ENCODE measurements around the gene LARGE2. TPM values are rescaled to one million over a fixed set of nuclear protein-coding genes. Genes with fewer than 3 reads are reported as not detected.

The LARGE2 gene
- total RNA-seq, 1 experiment from 2014 or later, result 18.4 TPM

DNA sequence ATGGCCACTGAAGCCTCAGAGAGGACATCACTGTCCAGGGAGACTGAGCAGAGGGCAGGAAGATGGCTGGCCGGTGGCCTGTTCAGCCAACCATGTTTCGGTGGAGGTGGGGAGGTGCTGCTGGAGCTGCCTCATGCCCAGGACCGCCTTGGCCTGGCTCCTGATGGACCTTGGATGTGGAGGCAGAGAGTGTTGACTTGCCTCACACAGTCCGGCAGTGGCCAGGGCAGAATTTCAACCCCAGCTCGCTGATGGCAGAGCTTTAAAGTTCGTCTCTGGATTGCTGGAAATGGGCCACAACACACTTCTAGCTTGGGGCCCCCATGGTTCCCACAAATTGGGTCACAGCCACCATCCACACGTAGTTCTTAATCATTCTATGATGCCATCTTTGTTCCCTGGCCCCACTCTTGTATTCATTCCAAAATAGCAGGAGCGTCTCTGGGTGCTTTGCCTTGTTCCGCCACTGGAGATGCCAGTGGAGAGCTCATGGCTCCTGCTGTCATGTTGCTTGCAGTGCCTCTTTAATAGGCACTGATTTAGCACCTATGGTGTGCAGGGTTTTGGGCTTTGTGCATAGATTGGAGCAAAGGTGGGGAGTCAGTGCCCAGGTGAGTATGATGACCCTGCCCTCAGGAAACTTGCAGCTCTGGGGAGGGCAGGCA is 31.4 kb upstream of the LARGE2 start:
- no peak overlapping the region for H3K4me2 ChIP-seq (ENCODE audit: low read length)
- no peaks in the 10 kb centered on the region for H3K9me2 ChIP-seq (replicated peaks; ENCODE audit: low read length)
- no peak overlapping the region for H2AFZ ChIP-seq (ENCODE audit: low read length)
- H3K27me3 ChIP-seq (ENCODE audit: low read length), result no peaks in the 10 kb centered on the region
- no peaks in the 10 kb centered on the region for H3K4me1 ChIP-seq (ENCODE audit: insufficient read depth, low read length)
- H3K9me3 ChIP-seq (ENCODE audit: low read length), result no peaks in the 10 kb centered on the region
- no peak for DNase-seq
- no peak overlapping the region for H3K4me3 ChIP-seq (ENCODE audit: low read length)
- BruUV-seq (replicated peaks), result no TSS peak
- TF ChIP-seq EZH2phosphoT487 (IDR thresholded peaks at IDR 0.05; ENCODE audit: borderline replicate concordance, low read length) (no peak), EZH2 (IDR thresholded peaks at IDR 0.05; ENCODE audit: low read length, unreplicated experiment) (no peak)
- TF ChIP-seq, protein P1, sequence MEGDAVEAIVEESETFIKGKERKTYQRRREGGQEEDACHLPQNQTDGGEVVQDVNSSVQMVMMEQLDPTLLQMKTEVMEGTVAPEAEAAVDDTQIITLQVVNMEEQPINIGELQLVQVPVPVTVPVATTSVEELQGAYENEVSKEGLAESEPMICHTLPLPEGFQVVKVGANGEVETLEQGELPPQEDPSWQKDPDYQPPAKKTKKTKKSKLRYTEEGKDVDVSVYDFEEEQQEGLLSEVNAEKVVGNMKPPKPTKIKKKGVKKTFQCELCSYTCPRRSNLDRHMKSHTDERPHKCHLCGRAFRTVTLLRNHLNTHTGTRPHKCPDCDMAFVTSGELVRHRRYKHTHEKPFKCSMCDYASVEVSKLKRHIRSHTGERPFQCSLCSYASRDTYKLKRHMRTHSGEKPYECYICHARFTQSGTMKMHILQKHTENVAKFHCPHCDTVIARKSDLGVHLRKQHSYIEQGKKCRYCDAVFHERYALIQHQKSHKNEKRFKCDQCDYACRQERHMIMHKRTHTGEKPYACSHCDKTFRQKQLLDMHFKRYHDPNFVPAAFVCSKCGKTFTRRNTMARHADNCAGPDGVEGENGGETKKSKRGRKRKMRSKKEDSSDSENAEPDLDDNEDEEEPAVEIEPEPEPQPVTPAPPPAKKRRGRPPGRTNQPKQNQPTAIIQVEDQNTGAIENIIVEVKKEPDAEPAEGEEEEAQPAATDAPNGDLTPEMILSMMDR (conservative IDR thresholded peaks at IDR 0.05; ENCODE audit: low read depth, low read length), result no peak
- no peaks in the 10 kb centered on the region for H3K36me3 ChIP-seq (ENCODE audit: low read depth, low read length)
- POLR2A ChIA-PET (ENCODE audit: unreplicated experiment), result no interaction called here
- CTCF ChIA-PET, result interaction anchor here (0.9 to 1.1 kb wide), 2 partner anchors 11 to 116 kb away, joined by 3 to 4 read pairs; no protein-coding TSS in a partner anchor
- intact Hi-C loops (cut with micrococcal nuclease), result no loop called here
- no peak overlapping the region for H3K27ac ChIP-seq (ENCODE audit: low read length)
- no peak overlapping the region for H3K9ac ChIP-seq (ENCODE audit: low read length)
- no peaks in the 10 kb centered on the region for H3F3A ChIP-seq (ENCODE audit: low read length, unreplicated experiment)
- no peaks in the 10 kb centered on the region for H4K20me1 ChIP-seq (ENCODE audit: low read length)
- no peaks in the 10 kb centered on the region for H3K79me2 ChIP-seq (ENCODE audit: low read length)
- no peak for ATAC-seq

DNA sequence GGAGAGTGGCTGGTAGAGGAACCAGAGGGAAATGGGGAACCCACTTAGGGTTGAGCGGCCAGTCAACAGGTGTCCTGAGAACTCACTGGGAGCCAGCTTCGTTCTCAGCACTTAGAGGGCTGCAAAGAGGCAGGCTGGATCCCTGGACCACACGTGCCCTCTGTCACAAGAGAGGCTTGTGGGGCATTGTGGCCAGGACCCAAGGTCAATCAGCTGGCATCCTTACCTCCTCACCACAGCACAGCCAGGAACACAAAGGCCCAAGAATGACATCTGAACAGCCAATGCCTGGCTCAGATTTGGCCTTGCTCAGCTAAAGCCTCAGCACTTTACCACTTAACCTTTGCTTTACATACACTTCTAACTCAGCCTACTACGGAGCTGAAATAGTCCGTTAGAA is 29.6 kb upstream of the LARGE2 start:
- intact Hi-C loops (cut with micrococcal nuclease), result no loop called here
- BruUV-seq (replicated peaks), result no TSS peak
- H3K27ac ChIP-seq (ENCODE audit: low read length), result no peak overlapping the region
- TF ChIP-seq EZH2 (IDR thresholded peaks at IDR 0.05; ENCODE audit: low read length, unreplicated experiment), result no peak
- TF ChIP-seq EZH2phosphoT487 (IDR thresholded peaks at IDR 0.05; ENCODE audit: borderline replicate concordance, low read length), result no peak
- TF ChIP-seq, protein P1 (conservative IDR thresholded peaks at IDR 0.05; ENCODE audit: low read depth, low read length), result no peak
- H3K4me1 ChIP-seq (ENCODE audit: insufficient read depth, low read length), result no peaks in the 10 kb centered on the region
- no peaks in the 10 kb centered on the region for H3K27me3 ChIP-seq (ENCODE audit: low read length)
- DNase-seq, result no peak
- H3K9me3 ChIP-seq (ENCODE audit: low read length), result no peaks in the 10 kb centered on the region
- no peak overlapping the region for H3K4me2 ChIP-seq (ENCODE audit: low read length)
- POLR2A ChIA-PET (ENCODE audit: unreplicated experiment), result no interaction called here
- H2AFZ ChIP-seq (ENCODE audit: low read length), result no peak overlapping the region
- no peaks in the 10 kb centered on the region for H4K20me1 ChIP-seq (ENCODE audit: low read length)
- no peaks in the 10 kb centered on the region for H3F3A ChIP-seq (ENCODE audit: low read length, unreplicated experiment)
- CTCF ChIA-PET, result no interaction called here
- H3K4me3 ChIP-seq (ENCODE audit: low read length), result no peak overlapping the region
- H3K9me2 ChIP-seq (replicated peaks; ENCODE audit: low read length), result no peaks in the 10 kb centered on the region
- H3K9ac ChIP-seq (ENCODE audit: low read length), result no peak overlapping the region
- no peaks in the 10 kb centered on the region for H3K79me2 ChIP-seq (ENCODE audit: low read length)
- no peak for ATAC-seq
- no peaks in the 10 kb centered on the region for H3K36me3 ChIP-seq (ENCODE audit: low read depth, low read length)

DNA sequence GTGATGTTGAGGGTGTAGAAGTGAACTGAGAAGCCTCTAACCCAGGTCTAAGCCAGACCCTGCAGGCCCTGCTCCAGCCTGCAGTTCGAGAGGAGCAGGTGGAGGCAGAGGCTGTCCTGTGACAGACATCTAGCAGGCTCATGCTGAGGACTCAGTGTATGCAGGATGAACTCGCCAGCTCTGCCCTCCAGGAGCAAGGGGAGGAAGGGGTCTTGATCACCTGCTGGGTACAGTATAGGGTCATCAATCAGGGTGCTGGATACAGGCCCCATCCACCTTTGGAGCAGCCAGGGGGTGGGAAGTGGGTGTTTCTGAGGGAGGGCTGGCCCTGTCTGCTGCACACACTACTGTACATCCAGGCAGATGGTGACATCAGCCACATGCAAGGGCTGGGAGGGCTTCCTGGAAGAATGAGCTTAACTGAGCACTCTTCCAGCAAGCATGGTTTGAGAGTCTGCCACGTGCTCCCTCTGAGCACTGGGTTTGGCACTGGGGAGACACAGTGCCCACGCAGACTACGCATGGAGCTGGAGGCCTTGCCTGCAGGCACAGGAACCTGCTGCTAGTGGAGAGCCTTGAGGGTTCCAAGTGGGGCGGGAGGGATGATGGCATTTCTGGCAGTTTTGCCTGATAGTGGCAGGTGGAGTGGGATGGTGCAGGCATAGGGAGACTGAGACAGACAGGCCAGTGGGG is 27.8 kb upstream of the LARGE2 start:
- BruUV-seq (replicated peaks), result no TSS peak

More for the DNA sequence above, 27.8 kb upstream of the LARGE2 start:
- no peaks in the 10 kb centered on the region for H3K9me2 ChIP-seq (replicated peaks; ENCODE audit: low read length)
- ATAC-seq, result no peak
- no peaks in the 10 kb centered on the region for H3K4me1 ChIP-seq (ENCODE audit: insufficient read depth, low read length)
- DNase-seq, result no peak
- H3K36me3 ChIP-seq (ENCODE audit: low read depth, low read length), result no peaks in the 10 kb centered on the region
- H3K4me3 ChIP-seq (ENCODE audit: low read length), result no peak overlapping the region
- no peaks in the 10 kb centered on the region for H3K27me3 ChIP-seq (ENCODE audit: low read length)
- no peaks in the 10 kb centered on the region for H3K79me2 ChIP-seq (ENCODE audit: low read length)
- TF ChIP-seq, protein P1 (conservative IDR thresholded peaks at IDR 0.05; ENCODE audit: low read depth, low read length), result no peak
- TF ChIP-seq EZH2 (IDR thresholded peaks at IDR 0.05; ENCODE audit: low read length, unreplicated experiment) (no peak), EZH2phosphoT487 (IDR thresholded peaks at IDR 0.05; ENCODE audit: borderline replicate concordance, low read length) (no peak)
- no peaks in the 10 kb centered on the region for H4K20me1 ChIP-seq (ENCODE audit: low read length)
- no peak overlapping the region for H3K27ac ChIP-seq (ENCODE audit: low read length)
- H3K9ac ChIP-seq (ENCODE audit: low read length), result no peak overlapping the region
- POLR2A ChIA-PET (ENCODE audit: unreplicated experiment), result no interaction called here
- no peak overlapping the region for H2AFZ ChIP-seq (ENCODE audit: low read length)
- intact Hi-C loops (cut with micrococcal nuclease), result no loop called here
- no peaks in the 10 kb centered on the region for H3F3A ChIP-seq (ENCODE audit: low read length, unreplicated experiment)
- no peaks in the 10 kb centered on the region for H3K9me3 ChIP-seq (ENCODE audit: low read length)
- H3K4me2 ChIP-seq (ENCODE audit: low read length), result no peak overlapping the region
- CTCF ChIA-PET, result no interaction called here
